Fibroblast of peridontal ligament (primary cell): ENCODE data around the gene RNF19B.
"Not testable (repeated sequence)": the region's sequence is repeated elsewhere in the genome, so short reads cannot be mapped to it uniquely, and the experiment has no call there.

Source experiments
- DNase-seq: peaks from one replicate; pipeline ENCODE4 v3.0.0-alpha.2; 2010; ENCODE audit errors: extremely low read depth

Gene RNF19B

GRCh38 chr1:32928715-32929114 lies 35.9 kb downstream of the RNF19B start:
- no peak for DNase-seq

DNA sequence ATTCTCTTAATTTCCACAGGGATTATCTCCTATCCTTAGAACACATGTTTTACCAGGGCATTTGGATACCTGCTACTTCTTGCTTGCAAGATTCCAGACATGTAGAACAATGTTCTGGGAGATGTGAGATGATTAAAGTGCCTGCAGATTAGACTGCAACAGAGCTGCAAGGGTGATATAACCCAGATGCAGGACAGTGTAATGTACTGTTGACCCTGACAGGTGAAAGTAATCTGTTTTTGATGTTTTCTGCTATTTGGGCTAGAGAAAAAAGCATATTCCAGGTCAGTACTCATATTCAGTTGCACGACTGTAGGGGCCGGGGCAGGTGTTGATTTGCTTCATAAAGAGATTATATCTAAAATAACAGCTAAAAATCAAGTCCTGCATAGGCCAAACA lies 36.3 kb downstream of the RNF19B start:
- no peak for DNase-seq

DNA sequence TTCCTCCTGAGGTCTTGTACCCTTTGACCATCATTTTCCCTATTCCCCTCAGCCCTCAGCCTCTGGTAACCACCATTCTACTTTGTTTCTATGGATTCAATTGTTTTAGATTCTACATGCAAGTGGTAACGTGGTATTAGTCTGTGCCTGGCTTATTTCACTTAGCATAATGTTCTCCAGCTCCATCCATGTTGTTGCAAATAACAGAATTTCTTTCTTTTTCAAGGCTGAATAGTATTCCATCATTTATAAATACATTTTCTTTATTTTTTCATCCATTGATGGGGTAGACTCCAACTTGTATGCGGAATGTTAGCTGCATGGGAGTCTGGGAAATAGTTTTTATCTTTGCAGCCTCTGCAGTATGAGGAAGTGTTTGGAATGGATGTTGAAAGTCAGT lies 37.2 kb downstream of the RNF19B start:
- no peak for DNase-seq

DNA sequence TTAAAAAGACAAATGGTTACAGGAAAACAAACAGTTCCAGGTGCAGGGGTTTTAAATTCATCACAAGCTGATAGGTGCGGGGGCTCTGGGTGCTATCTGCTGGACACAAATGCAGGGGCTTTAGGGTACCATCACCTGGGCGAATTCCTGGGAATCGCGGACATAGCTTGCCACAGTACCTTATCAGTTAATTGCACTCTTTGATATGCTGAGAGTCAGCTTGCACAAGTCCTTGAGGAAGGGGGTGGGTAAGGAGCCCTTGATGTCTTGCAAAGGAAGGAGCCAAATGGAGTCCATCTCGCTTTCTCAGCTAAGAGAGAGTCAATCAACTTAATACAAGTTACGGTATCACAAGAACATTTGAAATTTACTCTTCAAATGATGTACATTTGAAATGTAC lies 38.0 kb downstream of the RNF19B start:
- no peak for DNase-seq

GRCh38 chr1:32925403-32926162 lies 39.0 kb downstream of the RNF19B start:
- DNase-seq: no peak

DNA sequence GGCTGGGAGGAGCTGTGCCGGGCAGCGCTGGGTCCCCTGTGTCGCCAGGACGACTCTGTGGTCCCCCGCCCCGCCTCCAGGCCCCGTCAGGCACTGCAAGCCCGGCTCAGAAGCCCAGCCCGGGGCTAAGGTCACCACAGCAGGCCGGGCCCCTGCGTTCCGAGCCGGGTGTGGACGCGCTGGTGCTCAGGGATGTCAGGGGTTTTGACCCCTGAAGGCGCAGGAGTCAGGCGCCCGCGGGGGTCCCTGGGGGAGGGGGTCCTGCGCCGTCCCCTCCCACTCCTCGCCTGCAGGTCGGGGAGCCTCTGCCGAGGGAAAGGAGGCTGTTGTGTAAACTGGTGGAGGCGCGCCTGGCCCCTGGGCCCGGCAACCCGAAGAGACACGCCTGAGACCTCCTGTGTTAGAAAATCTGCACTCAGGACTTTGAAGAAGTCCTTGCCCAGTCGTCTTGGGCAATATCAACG lies 39.7 kb downstream of the RNF19B start:
- no peak for DNase-seq

DNA sequence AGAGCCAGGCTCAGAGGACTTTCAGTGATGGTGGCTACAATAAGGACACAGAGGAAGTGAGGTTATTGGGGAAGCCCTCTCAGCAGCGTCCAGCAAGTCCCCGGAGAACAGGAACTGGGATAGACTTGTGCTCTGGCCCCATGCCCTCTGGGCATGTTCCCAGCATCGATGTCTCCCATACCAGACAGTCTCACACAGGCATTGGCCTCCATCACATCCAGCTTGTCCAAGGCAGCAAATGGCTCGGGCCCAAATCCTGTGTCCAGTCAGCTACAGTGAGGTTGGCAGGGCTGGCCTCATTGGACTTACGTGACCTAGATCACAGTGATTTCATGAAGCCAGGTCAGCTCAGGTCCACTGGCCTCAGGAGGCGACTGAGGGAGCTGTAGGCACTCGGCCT lies 43.8 kb downstream of the RNF19B start:
- DNase-seq: no peak

DNA sequence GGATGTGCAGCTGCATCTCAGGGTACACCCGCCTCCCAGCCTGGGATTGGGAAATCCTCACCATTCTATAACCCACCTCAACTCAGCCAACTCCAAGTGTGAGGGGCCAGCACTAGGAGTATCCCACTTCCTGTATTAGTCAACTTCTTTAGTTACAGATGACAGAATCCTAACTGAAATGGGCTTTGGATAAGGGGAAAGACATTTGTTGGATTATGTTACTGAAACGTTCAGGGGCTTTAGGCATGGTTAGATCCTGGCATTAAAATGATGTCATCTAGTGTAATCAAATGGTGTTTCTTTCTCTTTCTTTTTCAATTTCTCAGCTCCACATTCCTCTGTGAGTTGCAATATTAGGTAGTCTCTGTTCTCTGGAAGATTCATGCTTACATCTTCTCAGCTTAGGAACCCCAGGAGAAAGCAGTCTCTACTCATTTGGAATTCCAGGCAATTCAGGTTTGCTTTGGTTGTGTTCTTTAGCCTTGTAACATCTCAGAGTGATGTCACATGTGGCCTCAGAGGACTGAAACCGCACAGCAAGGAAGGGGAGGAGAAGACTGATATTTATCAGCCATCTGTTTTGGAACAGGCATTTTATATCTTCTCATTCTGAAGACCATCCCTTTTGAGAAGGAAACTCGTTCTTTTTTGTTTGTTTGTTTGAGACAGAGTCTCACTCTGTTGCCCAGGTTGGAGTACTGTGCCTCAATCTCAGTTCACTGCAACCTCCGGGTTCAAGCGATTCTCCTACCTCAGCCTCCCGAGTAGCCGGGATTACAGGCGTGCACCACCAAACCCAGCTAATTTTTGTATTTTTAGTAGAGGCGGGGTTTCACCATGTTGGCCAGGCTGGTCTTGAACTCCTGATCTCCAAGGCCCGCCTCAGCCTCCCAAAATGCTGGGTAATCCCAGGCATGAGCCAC lies 44.5 kb downstream of the RNF19B start:
- peak; percentile 55 for DNase-seq

DNA sequence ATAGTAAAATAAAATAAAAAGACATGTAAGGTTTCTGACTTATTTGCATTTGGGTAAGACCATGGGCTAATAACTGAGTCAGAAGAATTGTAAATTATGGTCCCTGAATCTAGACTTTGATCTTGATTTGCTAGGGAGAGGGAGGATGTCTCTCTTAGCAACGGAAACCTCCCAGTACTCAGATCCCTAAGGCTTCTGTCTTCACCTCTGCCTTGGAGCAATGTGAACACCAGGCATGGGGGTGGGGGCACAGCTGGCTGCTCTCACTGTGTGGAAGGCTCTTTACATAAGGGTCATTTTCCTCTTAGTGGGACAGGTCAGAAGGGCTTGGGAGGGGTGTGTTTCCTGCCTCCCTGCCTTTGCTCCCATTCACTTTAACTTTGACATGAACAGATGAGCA lies 46.4 kb downstream of the RNF19B start:
- no peak for DNase-seq

- DNase-seq: no peak
These were observed 47.1 kb downstream of the RNF19B start for GRCh38 chr1:32917521-32917920.

DNA sequence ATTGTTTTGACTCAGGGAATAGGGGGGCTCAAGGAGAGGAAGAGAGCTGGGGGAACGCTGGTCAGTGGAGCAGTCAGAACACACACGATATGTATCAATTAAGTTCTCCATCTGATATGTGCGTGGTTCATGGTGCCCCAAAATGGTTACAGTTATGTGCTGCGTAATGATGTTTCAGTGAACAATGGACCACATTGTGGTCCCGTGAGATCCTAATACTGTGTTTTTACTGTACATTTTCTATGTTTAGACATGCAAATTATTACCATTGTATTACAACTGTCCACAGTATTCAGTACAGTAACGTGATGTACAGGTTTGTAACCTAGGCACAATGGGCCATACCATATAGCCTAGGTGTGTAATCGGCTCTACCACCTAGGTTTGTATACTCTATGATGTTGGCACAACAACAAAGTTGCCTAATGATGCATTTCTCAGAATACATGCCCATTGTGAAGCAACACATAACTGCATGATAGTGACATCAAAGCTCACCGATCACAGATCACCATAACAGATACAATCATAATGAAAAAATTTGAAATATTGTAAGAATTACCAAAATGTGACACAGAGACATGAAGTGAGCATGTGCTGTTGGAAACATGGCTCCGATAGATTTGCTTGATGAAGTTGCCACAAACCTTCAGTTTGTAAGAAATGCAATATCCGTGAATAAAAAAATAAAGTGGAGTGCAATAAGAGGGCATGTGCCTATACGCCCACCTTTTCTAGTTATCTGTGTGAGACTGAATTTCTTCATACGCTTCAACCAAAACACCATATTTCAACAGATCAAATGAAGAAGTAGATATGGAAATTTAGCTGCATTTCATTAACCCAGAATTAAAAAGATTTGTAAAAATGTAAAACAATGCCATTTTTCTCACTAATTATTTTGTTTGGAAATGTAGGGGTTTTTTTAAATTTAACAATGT lies 48.6 kb downstream of the RNF19B start:
- DNase-seq: no peak

- DNase-seq: no peak
These were observed 54.3 kb downstream of the RNF19B start for GRCh38 chr1:32910319-32910718.

GRCh38 chr1:32907435-32907834 lies 57.2 kb downstream of the RNF19B start:
- peak; percentile 23 for DNase-seq

GRCh38 chr1:32906654-32907053 lies 58.0 kb downstream of the RNF19B start:
- no peak for DNase-seq

GRCh38 chr1:32905588-32905987 lies 59.0 kb downstream of the RNF19B start:
- DNase-seq: not testable (repeated sequence)

DNA sequence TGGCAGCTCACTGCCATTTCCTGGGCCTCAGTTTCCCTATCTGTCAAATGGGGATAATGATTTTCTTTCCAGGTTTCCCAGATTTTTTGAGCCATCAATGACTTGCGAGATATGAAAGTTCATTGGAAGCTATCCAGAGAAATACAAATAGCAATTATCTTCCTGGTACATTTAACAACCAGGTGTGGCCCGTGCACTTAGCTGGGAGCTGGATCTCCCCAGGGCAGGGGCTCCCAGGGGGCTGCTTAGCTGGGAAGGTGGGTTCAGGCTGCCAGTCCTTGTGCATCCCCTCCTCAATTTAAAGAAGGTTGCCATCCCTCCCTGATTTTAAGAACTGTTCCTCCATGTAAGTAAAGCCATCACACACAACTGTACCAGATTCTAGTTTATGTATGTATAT lies 59.8 kb downstream of the RNF19B start:
- DNase-seq: no peak

DNA sequence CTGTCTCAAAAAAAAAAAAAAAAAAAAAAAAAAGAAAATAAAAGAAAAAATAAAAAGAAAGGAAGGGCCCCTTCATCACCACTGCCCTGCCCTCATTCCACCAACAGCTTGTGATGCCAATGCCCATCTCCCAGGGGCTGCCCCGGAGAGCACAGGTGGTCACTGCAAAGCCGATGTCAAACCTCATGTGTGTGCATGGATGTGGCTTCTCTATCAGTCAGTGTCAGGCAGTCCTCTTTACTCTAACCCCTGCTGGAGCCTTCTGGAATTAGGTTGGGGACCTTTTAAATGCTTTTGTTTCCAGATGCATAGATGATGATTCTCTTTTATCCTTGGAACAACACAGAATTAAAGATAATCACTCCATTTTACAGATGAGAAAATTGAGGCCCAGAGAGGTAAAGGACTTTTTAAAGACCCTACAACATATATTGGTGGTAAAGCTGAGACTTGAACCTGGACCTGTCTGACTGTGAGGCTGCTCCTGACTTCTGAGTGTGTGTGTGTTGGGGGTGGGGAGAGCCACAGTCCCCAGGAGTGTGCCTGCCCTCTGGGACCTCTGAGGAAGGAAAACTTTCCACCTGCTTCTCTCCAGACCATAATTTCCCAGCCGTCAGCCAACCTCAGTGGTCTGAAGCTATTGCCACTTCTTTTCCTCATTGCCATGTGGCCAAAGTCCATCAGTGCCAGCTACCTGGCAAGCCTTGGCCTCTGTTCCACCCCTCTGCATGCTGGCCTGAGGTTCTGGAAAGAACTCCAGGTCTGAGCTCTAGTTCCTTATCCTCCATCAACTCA lies 60.4 kb downstream of the RNF19B start:
- no peak for DNase-seq

GRCh38 chr1:32902535-32902920 lies 62.1 kb downstream of the RNF19B start:
- DNase-seq: no peak

DNA sequence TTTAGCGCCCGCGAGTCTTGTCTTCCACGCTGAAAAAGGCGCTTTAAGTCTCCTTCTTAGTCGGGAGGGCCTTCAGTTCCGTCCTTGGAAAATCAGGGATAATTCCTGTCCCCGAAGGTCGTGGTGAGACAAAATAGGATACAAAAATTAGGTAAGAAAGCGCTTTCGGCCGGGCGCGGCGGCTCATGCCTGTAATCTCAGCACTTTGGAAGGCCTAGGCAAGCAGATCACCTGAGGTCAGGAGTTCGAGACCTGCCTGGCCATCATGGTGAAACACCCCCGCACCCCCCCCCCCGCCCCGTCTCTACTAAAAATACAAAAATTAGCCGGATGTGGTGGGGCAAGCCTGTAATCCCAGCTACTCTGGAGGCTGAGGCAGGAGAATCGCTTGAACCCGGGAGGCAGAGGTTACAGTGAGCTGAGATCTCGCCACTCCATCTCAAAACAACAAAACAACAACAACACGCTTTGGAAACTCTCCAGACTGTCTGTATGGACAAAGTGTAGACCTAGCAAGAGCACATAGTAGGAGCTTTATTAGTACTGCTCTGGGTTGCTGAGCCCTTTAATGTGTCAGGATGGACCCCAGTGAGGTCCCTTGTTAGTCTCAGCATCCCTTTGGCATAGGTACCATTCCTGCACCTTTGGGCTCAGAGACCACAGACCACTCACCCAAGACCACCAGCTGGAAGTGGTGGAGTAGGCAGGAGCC lies 62.6 kb downstream of the RNF19B start:
- no peak for DNase-seq
